ENCODE data around the gene KCTD15.

- TF ChIP-seq REST (IDR thresholded peaks at IDR 0.05; ENCODE audit: low read depth) = no peak
- no peak for TF ChIP-seq TEAD4 (IDR thresholded peaks at IDR 0.05)
- no peak for TF ChIP-seq USF1 (IDR thresholded peaks at IDR 0.05)
- no peak for TF ChIP-seq YY1 (IDR thresholded peaks at IDR 0.05; ENCODE audit: low read depth)
- TF ChIP-seq MAX (IDR thresholded peaks at IDR 0.05) = no peak
- TF ChIP-seq EP300 (IDR thresholded peaks at IDR 0.05; ENCODE audit: borderline replicate concordance) = no peak
Observed at GRCh38 chr19:33814181-33815165, 17.8 kb downstream of the KCTD15 start.
